Thoracic aorta (tissue), 2 donors: Measurements from ENCODE around the gene SSH2. TPM values are rescaled to one million over a fixed set of nuclear protein-coding genes. Genes with fewer than 3 reads are reported as not detected.

Experiments
- ATAC-seq: fragments of 150-250 bp; one replicate; pipeline ENCODE4 v1.8.0; 2017; ENCODE audit warnings: low read depth; ENCODE audit not compliant: insufficient number of reproducible peaks, low FRiP score
- DNase-seq: peaks from one replicate; pipeline ENCODE4 v3.0.0-alpha.2; 2020; ENCODE audit warnings: low spot score
- H3K27ac ChIP-seq, 2 donors: fragments of 200-600 bp; sonication (generic); 1 replicate in 1 of 2; 2 replicates in 1 of 2; pipeline ENCODE4 v1.5.1; 2016; ENCODE audit warnings: mild to moderate bottlenecking in 2 of 2, moderate library complexity in 2 of 2
- H3K27me3 ChIP-seq: fragments of 200-600 bp; sonication (generic); replicated peaks from 2 replicates; pipeline ENCODE4 v1.6.0; 2016; ENCODE audit warnings: mild to moderate bottlenecking; ENCODE audit not compliant: insufficient read depth
- H3K36me3 ChIP-seq: fragments of 200-600 bp; sonication (generic); one replicate; pipeline ENCODE4 v1.5.1; 2016
- H3K4me1 ChIP-seq, 2 donors: fragments of 200-600 bp; sonication (generic); 1 replicate in 1 of 2; 2 replicates in 1 of 2; pipeline versions ENCODE4 v1.5.1 to v1.6.0; 2016; ENCODE audit warnings: low read depth in 2 of 2, mild to moderate bottlenecking in 1 of 2; ENCODE audit not compliant: control insufficient read depth in 1 of 2
- H3K4me3 ChIP-seq: fragments of 200-600 bp; sonication (generic); 2 replicates; pipeline ENCODE4 v1.5.1; 2016; ENCODE audit warnings: mild to moderate bottlenecking
- H3K9me3 ChIP-seq: fragments of 200-600 bp; sonication (generic); 2 replicates; pipeline ENCODE4 v1.5.1; 2016
- CTCF ChIP-seq: fragments of 200-600 bp; sonication (generic); IDR thresholded peaks from one replicate; pipeline ENCODE4 v1.5.1; 2019; ENCODE audit warnings: antibody characterized with exemption
- total RNA-seq, 2 donors: library from RNA; depleted of rRNA; stranded (reverse); fragments of >200 nt; gene quantifications; one replicate each; pipeline versions ENCODE4 v1.1.0 to v1.2.3, GENCODE V29; 2016

Gene SSH2
- total RNA-seq, 2 donors from 2014 or later = 31.5 to 33.2 TPM

GRCh38 chr17:29699283-29699682, 230.7 kb downstream of the SSH2 start:
- H3K9me3 ChIP-seq = no peaks in the 10 kb centered on the region
- H3K4me1 ChIP-seq = peaks cover 7 to 13% of the 10 kb centered on the region in 2 donors
- TF ChIP-seq CTCF = no peak
- DNase-seq = no peak
- no peak overlapping the region for H3K4me3 ChIP-seq
- no peak overlapping the region for H3K27ac ChIP-seq
- H3K36me3 ChIP-seq = no peaks in the 10 kb centered on the region
- no peaks in the 10 kb centered on the region for H3K27me3 ChIP-seq
- no peak for ATAC-seq

DNA sequence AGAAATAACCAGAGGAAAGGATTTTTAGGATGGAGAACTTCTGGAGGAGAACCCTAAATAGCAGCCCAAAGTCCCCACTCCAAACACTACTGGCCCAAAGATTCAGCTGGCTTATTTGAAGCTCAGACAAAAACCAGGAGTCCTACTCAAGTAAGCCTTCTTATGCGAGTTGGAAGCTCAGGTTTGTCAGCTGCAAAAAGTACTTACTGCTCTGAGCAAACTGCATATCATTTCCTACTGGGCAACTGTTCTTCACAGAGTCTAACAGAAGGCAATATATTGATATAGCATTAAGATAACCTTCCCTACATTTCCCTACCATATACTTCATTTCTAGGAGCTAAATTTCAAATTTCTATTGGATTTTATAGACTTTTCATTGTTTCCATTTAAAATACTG, 231.2 kb downstream of the SSH2 start:
- Histone ChIP-seq H3K9me3 (no peaks in the 10 kb centered on the region), H3K27ac (no peak overlapping the region), H3K4me3 (no peak overlapping the region), H3K4me1 (peaks cover 7 to 13% of the 10 kb centered on the region in 2 donors), H3K27me3 (no peaks in the 10 kb centered on the region), H3K36me3 (no peaks in the 10 kb centered on the region)
- ATAC-seq = no peak
- TF ChIP-seq CTCF = no peak
- DNase-seq = no peak

GRCh38 chr17:29698019-29698777, 231.8 kb downstream of the SSH2 start:
- H3K36me3 ChIP-seq = no peaks in the 10 kb centered on the region
- H3K9me3 ChIP-seq = no peaks in the 10 kb centered on the region
- no peak for TF ChIP-seq CTCF
- ATAC-seq (no peak), DNase-seq (no peak)
- H3K27ac ChIP-seq = no peak overlapping the region
- H3K4me3 ChIP-seq = no peak overlapping the region
- H3K27me3 ChIP-seq = no peaks in the 10 kb centered on the region
- H3K4me1 ChIP-seq = peaks cover 7 to 13% of the 10 kb centered on the region in 2 donors

DNA sequence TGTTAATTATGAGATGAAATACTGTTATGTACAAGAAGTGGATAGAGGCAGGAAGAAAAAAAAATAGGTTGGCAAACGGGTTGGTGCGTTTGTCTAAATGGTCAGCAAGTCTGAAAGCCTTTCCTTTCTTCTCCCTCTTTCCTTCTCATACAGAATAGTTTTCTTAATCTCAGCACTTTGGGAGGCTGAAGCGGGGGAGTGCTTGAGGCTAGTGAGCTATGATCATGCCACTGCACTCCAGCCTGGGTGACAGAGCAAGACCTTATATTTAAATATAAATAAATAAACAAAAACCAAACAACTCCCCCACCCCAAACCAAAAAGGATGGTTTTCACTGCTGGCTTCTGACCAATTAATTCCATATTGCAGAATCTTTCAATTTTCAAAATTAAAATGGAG, 232.7 kb downstream of the SSH2 start:
- H3K4me1 ChIP-seq = peaks cover 7 to 13% of the 10 kb centered on the region in 2 donors
- ATAC-seq = no peak
- no peaks in the 10 kb centered on the region for H3K36me3 ChIP-seq
- DNase-seq = no peak
- TF ChIP-seq CTCF = no peak
- H3K4me3 ChIP-seq = no peak overlapping the region
- no peaks in the 10 kb centered on the region for H3K9me3 ChIP-seq
- no peak overlapping the region for H3K27ac ChIP-seq
- H3K27me3 ChIP-seq = no peaks in the 10 kb centered on the region

DNA sequence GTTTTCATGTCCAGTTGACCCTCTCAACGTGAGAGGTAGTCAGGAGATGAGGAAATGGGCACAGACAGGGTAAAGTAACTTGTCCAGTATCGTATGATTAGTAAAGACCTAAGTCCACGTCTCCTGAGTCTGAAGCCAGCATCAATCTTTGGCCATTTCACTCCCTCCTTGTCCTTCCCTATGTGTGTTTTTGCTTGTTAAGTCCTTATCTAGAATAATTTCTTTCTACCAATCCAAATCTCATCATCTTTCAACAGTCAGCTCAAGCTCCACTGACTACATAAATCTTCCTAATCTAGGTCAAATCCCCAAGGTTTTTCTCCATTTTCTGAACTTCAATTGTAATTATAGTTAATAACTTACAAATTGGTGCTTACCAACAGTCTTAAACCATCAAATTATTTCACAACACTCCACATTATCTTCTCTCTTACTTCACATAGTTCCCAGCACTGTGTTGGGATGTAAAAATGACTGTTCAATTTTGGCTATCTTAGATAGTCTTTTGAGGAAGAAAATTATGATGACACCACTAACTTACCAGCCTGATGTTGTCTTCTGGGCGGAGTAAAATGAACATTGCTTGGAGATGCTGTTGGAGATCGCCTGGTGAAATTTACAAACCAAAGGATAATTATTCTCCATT, 235.0 kb downstream of the SSH2 start:
- Histone ChIP-seq H3K4me3 (no peak overlapping the region), H3K36me3 (no peaks in the 10 kb centered on the region), H3K27ac (no peak overlapping the region), H3K27me3 (no peaks in the 10 kb centered on the region), H3K9me3 (no peaks in the 10 kb centered on the region), H3K4me1 (peaks cover 7 to 13% of the 10 kb centered on the region in 2 donors)
- TF ChIP-seq CTCF = no peak
- DNase-seq (no peak), ATAC-seq (no peak)
